CD4-positive, alpha-beta T cell treated with Interleukin-2 at 100 ng/mL for 4 hours (primary cell): ENCODE results near the gene RASGRF1.
"Not testable (repeated sequence)": the region's sequence is repeated elsewhere in the genome, so short reads cannot be mapped to it uniquely, and the experiment has no call there.

Experiments
- DNase-seq: peaks from one replicate; pipeline ENCODE4 v3.0.0-alpha.2; 2020; ENCODE audit warnings: low spot score

RASGRF1 gene

DNA sequence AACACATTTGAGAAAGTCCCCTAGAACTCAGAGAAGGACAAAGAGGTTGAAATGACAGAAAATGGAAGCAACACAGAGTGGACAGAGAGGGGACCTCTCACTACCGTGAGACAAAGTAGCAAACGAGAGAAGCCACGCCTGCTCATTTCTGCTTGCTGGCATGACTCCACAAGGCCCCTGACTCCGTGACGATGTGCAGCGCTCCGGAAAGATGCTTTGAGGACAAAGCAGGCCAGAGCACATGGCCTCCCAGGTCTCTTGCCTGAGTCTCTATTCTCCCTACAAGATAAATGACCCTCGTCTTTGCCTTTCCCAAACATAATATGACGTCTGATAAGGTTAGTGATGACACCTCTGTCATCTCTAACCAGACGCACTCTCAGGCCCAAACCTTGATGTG is 81.9 kb downstream of the RASGRF1 start:
- no peak for DNase-seq

DNA sequence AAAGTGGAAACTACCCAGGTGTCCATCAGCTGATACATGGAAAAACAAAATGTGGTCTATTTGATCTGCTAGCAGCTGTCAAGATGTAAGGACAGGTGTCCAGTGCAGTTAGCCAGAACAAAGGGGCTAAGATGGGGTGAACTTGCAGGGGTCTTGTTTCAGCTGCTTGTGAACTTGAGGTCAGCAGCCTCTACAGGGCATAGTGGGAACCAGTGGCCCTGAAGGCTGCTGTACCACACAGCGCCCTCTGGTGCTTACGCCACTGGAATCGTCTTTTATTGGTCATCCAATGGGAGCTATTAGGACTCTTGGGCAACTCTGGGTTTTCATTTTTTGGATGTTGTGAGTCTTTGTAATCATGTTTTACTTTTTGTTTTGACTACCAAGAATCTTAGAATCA is 83.5 kb downstream of the RASGRF1 start:
- no peak for DNase-seq

DNA sequence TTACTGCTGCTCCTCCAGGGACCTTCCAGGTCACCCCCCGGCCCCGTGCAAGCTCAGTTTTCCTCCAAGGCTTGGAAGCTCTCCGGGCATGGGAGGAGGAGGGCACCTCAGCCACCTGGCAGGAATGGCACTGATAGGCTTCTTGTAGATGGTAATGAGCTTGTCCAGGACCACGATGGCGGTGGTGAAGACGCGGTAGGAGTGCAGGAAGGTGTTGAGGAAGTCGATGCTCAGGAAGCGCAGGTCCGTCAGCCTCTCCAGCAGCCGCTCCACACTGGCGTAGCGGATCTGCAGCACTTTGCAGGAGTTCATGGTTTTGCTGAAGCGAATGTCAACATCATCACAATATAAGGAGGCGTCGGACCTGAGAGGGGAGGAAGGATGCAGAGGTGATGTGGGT is 84.5 kb downstream of the RASGRF1 start:
- no peak for DNase-seq

DNA sequence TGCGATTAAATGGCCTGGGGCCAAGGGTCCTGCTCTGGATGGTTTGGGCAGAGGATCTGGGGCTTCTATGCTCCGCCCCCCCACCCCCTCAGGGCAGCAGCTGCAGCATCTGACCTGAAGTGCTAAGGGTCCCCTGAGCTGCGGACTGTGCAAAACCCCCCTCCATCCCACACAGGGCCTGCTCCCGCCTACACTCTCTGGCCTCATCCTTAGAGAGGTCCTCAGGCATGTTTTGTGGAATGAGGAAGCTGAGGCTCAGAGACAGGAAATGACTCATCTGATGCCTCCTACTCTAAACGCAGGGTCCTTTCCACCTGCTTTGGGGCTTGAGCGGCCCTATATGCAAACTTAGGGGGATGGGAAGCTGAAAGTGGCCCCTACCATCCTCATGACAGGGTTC is 86.2 kb downstream of the RASGRF1 start:
- no peak for DNase-seq

DNA sequence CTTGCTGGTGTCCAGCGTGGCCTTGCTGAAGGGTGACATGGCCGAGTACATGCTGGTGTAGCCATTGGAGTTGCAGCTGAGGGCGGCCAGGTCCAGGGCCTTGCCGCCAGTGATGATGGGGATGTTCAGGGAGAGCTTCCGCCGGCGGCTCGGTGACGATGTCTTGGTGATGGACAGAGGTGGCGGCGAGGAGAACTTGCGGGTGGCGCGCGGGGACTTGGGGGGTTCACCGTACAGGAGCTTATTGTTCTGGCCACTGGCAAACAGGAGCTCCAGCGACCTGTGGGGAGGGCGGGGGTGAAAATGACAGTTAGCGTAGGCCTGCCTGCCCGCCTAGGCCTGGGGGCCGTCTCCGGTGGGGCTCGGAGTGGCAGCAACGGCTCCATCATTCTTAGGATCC is 86.7 kb downstream of the RASGRF1 start:
- DNase-seq = no peak

DNA sequence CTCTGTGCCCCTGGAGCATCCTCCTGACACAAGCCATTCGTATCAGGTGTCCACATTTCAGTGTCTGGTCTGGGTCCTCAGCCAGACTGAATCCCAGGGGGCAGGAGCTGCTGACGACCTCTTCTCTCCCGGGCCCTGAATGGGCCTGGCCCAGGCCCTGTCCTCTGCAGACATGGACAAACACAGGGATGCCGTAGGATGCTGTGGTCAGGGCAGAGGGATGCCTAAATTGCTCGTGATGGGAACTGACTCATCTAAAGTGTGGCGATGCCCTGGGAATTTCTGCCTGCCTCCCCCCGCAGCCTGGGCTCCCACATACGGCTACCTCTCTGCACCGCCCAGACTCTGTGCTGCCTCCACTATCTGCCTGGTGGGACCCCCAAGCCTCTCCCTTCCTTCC is 87.3 kb downstream of the RASGRF1 start:
- DNase-seq = no peak

DNA sequence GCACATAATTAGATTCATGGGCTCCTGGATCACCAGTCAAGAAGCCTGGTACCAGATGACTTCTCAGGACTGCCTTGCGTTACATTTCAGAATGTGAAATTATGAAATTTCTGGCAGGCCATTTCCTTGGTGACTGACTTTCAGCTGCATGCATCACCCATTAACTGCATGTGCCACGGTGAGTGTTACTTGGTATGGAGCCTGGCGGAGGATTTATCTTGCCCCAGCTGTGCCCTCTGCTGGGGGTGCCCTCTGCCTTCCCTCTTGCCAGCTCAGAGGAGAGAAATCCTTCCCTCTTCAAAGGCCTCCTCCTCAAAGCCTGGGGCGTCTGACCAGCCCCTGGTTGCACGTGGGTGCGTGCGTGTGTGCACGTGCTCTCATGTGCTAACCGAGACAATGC is 88.0 kb downstream of the RASGRF1 start:
- DNase-seq = no peak

DNA sequence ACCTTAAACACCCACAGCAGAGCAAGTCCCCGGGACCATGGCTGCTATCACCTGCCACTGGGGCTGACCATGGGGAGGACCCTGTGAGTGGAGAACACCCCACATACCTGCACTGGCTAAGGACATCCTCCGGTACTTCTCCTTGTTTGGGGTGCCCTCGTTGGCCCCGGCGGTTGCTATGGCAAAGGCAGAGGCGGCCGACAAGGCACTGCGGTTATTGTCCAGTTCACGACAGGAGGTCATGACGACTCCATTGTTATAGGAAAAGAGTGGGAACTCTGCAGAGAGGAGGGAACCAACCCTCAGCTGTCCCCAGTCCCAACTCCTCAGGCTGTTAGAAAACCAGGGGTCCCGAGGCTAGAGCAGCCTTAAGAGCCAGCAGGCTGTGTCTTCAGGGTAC is 90.9 kb downstream of the RASGRF1 start:
- no peak for DNase-seq

DNA sequence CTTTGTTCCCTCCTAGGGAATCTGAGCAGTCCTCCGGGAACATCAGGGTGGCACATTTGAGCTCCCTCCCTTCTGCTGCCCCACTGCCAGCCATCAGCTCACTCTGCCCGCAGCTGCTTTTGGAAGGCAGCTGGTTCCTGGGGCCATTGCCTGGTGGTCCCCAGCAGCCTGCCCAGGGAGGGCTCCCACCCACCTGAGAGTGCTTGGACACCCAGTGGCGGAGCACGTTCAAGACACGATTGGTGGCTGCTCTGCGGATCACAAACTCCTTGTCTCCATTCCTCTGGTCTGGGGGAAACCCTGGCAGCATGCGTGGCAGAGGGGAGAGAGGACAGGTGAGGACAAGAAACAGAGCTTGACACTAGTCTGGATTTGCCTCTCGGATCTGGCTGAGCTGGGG is 92.1 kb downstream of the RASGRF1 start:
- no peak for DNase-seq

DNA sequence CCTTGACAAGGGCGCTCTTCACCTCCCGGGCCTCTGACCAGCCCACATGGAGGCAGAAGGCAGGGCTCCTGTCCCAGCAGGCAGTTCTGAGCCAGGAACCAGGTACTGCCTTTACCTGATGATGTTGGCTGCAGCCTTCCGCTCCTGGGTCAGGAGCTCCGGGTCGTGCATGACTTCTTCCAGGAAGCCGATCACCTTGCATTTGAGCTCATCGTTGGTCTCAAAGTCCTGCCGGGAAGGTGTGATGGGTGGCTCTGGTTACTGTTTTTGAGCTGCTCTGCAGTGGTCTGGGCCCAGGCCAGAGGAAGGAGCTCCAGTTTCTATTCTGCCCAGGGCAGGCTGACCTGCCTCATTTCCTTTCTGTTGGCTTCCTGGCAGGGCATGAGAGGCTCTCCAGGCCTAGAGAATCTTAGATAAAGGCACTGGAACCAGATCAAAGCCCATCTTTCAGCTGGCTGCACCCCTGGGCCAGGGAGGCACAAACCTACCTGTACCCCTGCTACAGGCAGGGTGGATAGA is 92.5 kb downstream of the RASGRF1 start:
- no peak for DNase-seq

DNA sequence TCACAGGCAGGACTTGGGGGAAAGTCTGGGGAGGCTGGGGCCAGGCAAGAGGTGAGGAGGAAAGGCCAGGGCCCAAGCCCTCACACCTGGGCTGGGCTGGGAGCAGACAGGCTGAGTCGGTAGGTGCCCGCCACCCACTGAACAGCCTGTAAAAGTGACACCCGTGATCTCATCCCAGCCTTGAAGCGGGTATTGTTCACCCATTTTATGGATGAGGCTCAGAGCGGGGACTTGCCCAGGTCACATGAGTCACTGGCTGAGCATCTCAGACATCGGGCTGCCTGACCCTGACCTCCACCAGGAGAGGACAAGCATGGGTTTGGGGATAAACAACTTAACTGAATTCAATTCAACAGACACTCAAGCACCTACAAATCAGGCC is 93.7 kb downstream of the RASGRF1 start:
- DNase-seq = no peak

DNA sequence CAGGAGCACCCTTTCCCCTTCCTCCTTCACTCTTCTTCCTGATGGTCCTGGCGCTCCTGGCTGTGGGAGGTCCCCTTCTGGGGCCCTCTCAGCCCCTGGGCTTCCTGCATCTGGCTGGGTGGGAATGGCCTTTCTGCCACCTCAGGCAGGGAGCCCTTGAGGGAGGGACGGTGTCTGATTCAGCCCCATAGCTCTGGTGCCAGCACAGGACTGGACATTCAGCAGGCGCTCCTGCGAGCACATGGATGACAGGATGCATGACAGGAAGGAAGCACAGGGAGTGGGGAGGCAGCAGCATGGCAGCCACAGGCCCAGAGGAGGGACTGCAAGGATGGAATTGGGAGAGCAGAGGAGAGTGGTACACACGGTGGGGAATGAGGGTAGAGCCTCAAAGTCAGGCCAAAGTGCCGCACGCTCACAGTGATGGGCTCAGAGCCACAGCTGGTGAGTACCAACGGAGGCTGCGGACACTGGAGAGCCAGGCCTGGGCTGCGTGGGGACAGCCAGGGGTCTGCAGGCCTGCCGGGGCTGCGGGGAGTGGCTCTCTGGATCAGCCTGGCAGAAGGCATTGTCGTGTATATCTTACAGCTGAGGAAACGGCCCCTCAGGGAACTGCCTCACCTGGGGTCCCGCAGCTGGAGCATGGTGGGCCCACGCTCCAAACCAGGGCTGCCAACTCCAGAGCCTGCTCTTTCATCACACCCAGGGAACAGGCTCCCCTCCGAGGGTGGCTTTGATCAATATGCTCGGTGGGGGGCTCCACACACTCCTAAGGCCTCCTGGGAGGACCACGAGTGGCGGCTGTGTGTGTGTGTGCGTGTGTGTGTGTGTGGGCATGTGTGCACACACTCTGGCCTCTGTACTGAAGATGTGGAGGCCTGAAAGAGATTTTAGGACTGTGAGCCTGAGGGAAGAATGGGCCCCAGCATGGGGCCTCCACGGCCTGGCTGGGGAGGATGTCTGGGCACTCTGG is 94.4 kb downstream of the RASGRF1 start:
- no peak for DNase-seq

DNA sequence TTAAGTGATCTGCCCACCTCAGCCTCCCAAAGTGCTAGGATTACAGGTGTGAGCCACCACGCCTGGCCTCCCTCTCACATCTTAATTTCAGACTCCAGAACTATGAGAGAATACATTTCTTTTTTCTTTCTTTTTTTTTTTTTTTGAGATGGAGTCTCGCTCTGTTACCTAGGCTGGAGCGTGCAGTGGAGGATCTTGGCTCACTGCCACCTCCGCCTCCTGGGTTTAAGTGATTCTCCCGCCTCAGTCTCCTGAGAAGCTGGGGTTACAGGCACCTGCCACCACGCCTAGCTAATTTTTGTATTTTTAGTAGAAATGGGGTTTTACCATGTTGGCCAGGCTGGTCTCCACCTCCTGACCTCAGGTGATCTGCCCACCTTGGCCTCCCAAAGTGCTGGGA is 95.4 kb downstream of the RASGRF1 start:
- not testable (repeated sequence) for DNase-seq

DNA sequence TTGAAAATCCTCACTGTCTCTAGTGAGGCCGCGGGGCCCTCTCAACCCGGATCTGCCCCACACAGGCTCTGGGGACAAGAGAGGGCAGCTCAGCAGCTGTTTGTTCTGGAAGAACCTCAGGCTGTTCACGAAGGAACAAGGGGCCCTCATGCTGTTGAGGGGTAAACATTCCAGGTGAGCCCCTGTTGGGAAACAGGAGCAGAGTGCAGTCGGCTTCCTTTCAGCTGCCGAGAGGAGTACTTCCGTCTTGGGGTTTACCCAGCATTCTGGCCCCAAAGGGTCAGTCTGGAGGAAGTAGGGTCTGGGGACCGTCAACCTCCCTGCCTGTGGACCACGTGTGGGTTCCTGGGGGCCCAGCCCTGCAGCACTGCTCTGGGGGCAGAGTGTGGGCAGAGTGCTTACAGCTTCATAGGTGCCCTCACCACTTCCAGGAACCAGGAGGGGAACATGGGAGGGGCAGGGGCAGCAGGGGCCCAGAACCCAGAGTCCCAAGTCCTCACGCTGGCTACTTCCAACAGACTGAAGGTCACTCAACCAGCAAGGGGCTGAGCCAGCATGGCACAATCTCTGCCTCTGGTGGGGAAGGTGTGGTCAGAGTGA is 96.5 kb downstream of the RASGRF1 start:
- DNase-seq = no peak

DNA sequence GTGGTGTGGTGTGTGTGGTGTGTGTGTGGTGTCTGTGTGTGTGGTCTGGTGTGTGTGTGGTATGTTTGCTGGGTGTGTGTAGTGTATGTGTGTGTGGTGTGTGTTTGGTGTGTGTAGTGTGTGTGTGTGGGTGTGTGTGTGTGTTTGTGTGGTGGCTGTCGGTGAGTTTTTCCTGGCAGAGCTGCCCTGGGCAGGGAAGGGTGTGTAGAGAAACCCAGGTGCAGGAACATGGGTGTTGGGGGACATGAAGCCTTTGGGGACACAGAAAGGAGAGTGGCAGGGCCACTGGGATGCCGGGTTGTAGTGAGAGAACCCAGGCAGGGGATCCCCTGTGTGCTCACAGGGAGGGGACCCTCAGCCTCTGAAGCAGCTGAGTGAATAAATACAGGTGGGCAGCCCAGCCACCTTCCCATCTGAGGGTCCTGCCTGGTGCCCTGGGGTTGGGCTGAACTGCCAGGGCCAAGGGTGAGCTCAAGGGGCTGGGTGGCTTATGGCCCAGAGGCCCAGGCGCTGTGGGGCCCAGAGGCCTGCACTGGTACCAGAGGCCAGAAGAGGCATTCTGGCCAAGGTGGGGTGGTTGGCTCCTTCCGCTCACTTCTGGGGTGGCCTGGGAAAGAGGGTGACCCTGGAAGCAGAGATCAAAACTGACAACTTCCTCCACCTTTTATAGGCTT is 97.2 kb downstream of the RASGRF1 start:
- DNase-seq = no peak

DNA sequence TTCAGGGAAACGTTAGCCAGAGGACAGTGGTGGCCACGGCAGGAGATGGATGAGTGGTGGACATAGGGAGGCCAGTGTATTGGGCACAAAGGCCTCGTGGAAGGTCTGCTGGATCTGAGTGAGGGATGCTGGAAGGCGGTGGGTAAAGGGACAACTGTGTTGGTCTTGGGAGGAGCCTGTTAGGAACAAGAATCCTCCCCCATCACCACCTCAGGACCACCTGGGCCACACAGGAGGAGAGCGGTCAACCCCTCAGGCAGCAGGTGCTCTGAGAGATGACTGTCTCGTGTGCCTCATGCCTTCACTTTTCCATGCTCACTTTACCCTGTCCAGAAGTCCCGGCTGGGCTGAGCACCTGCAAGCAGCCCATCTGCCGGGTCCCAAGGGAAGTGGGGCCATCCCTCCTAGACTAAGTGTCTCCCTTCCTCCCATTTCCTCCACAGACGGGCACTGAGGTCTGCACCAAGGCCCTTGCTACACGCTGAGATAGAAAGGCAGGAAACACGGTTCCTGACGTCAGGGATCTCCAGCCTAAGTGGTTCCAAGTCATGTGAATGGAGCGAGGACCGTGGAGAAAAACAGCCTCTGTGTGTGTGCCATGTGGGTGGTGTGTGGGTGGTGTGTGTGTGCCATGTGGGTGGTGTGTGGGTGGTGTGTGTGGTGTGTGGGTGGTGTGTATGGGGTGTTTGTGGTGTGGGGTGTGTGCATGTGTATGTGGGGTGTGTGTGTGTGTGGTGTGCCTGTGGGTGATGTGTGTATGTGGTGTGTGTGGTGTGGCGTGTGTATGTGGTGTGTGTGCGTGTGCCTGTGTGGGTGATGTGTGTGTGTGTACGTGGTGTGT is 97.9 kb downstream of the RASGRF1 start:
- no peak for DNase-seq

DNA sequence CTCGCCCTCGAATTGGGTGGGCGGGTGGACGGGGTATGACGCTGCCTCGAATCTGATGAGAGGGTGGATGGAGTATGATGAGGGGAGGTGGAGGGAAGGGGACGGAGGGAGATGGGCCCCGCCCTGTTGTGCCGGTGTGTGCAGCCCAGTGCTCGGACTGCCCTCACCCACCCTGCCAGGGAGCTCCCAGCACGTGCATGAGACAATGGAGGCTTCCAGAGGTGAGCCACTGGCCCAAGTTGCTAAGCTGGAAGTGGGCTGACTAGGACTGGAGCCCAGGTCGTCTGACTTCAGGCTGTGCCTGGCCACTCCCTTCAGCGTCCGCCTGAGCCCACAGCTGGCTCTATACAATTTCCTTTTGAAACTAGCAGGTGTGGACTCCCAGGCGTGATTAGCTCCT is 98.7 kb downstream of the RASGRF1 start:
- no peak for DNase-seq

DNA sequence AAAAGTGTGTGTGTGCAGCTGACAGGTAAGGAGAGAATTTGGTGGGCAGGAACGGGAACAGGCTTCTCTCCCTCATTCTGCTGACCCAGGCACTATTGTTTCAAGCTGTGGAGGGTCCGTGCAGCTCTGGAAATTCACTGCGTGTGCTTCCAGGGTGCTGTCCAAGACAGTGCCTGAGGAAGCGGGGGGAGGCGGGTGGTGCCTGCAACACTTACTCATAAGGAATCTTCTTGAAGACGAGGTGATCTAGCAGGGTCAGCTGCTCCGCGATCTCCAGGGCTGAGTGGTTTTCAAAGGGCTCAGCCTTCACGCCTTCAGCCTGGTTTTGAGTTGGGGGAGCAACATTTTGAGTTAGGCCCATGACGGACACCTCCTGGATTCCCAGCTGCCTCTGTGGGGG is 99.1 kb downstream of the RASGRF1 start:
- DNase-seq = no peak

DNA sequence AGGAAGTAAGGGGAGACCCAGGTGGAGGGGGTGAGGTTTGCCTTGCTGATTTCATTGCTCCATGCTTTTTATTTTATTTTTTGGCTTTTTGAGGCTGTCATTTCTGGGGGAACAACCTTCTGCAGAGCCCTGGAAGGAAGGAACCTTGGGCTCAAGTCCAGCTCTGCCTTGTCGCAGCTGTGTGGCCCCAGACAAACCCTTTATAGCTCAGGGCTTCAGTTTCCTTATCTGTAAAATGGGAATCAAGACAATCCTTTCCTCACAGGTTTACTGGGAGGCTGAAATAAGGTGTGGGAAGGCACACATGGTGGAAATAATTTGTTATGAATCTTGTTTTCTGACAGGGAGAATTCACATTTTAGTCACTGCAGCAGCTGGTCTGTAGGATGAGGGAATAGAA is 100.3 kb downstream of the RASGRF1 start:
- no peak for DNase-seq

DNA sequence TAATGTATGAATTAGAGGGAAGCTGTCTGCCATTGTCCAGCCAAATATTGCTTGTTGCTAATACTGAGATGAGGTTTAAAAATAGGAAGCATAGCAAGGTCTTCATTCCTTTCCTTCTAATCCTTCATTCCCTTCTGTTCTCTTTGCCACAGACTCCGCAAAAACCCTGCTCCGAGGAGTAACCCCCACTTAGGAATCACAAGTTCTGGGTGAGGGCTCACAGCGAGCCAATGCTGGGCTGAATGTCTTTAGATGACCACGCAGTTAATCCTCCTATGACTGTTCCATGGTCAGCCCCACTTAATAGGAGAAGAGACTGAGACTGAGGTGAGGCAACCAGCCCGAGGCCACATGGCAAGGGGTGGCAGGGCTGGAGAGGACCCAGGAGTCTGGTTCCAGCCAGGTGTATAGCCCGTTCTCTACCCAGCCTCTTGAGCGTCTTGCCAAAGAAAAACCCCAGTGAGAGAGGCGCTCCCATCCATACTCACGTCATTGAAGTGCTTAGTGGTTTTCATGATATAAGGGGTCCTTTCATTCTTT is 100.8 kb downstream of the RASGRF1 start:
- no peak for DNase-seq

DNA sequence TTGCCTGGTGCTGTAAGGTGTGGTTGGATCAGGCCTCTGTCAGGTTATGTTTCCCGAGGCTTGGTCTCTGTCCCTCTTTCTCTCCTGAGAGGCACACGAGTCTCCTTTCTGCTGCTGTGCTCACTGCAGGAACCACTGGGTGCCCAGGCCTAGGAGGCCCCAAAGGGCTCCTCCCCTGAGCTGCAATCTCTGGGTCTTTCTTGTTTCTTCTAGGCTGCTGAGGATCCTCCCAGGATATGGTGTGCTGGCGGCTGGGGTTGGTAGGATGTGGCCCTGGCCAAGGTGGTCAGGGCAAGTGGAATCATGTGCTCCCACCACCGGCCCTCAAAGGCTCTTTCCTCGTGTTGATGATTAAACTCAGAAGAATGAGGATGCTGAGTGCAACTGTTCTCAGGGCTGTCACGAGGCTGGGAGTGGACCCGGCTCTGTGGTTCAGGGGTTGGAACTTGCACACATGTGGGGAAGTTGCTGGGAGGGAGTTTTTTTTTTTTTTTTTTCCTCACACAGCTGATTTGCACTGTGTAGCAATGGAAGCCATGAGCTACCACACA is 102.1 kb downstream of the RASGRF1 start:
- DNase-seq = peak; percentile 8
